DND-41 (cell line): ENCODE results near the gene GTPBP2.
"Not testable (repeated sequence)": the region's sequence is repeated elsewhere in the genome, so short reads cannot be mapped to it uniquely, and the experiment has no call there.

Source experiments
- ATAC-seq: fragments of 200-7000 bp; cut with Tn5 transposase; 3 replicates; pipeline ENCODE4 v1.9.1; 2021; ENCODE audit warnings: low read depth; ENCODE audit not compliant: insufficient read depth
- DNase-seq: peaks from one replicate; pipeline ENCODE4 v3.0.0-alpha.2; 2020
- H2AFZ ChIP-seq: 2 replicates; pipeline ENCODE4 v1.6.0; 2012; ENCODE audit warnings: low read depth, low read length
- H3K27ac ChIP-seq: 2 replicates; pipeline ENCODE4 v1.5.1; 2012; ENCODE audit warnings: low read length, inconsistent platforms
- H3K27me3 ChIP-seq: fragments of 200-600 bp; sonication (generic); 2 replicates; pipeline ENCODE4 v1.6.0; 2012; ENCODE audit warnings: low read length, mild to moderate bottlenecking, inconsistent platforms; ENCODE audit not compliant: insufficient read depth, poor library complexity
- H3K36me3 ChIP-seq: 2 replicates; pipeline ENCODE4 v1.5.1; 2012; ENCODE audit warnings: low read length, inconsistent platforms; ENCODE audit not compliant: insufficient read depth
- H3K4me1 ChIP-seq: 2 replicates; pipeline ENCODE4 v1.5.1; 2012; ENCODE audit warnings: mild to moderate bottlenecking, low read length; ENCODE audit not compliant: insufficient read depth
- H3K4me2 ChIP-seq: 2 replicates; pipeline ENCODE4 v1.6.0; 2012; ENCODE audit warnings: mild to moderate bottlenecking, moderate library complexity, low read length, inconsistent platforms; ENCODE audit not compliant: insufficient read depth
- H3K4me3 ChIP-seq, 2 experiments: fragments of 200-600 bp in 1 of 2; shearing (Covaris generic) in 1 of 2; 2 replicates each; pipeline ENCODE4 v1.5.1; 2012 to 2016; ENCODE audit warnings: inconsistent platforms in 2 of 2, low read length in 2 of 2, mild to moderate bottlenecking in 2 of 2, low read depth in 1 of 2, moderate library complexity in 1 of 2
- H3K79me2 ChIP-seq: 2 replicates; pipeline ENCODE4 v1.6.0; 2012; ENCODE audit warnings: low read length, inconsistent platforms; ENCODE audit not compliant: insufficient read depth
- H3K9ac ChIP-seq: 2 replicates; pipeline ENCODE4 v1.6.0; 2012; ENCODE audit warnings: low read depth, mild to moderate bottlenecking, inconsistent platforms, low read length, moderate library complexity
- H3K9me3 ChIP-seq: 2 replicates; pipeline ENCODE4 v1.5.1; 2012; ENCODE audit warnings: low read length, moderate library complexity, mild to moderate bottlenecking, inconsistent platforms; ENCODE audit not compliant: insufficient read depth, severe bottlenecking
- H4K20me1 ChIP-seq: 2 replicates; pipeline ENCODE4 v1.6.0; 2012; ENCODE audit warnings: low read length; ENCODE audit not compliant: insufficient read depth
- EZH2 ChIP-seq: IDR thresholded peaks from 3 replicates; pipeline ENCODE4 v1.6.1; 2012; ENCODE audit warnings: borderline replicate concordance, low read depth, mild to moderate bottlenecking, moderate library complexity, low read length, inconsistent platforms; ENCODE audit not compliant: severe bottlenecking
- TF ChIP-seq, protein P1 (sequence below): IDR thresholded peaks from 2 replicates; pipeline ENCODE4 v1.5.1; 2012; ENCODE audit warnings: borderline replicate concordance, low read length, moderate library complexity, mild to moderate bottlenecking; ENCODE audit not compliant: poor library complexity, severe bottlenecking; ENCODE audit errors: extremely low read depth

The GTPBP2 gene

DNA sequence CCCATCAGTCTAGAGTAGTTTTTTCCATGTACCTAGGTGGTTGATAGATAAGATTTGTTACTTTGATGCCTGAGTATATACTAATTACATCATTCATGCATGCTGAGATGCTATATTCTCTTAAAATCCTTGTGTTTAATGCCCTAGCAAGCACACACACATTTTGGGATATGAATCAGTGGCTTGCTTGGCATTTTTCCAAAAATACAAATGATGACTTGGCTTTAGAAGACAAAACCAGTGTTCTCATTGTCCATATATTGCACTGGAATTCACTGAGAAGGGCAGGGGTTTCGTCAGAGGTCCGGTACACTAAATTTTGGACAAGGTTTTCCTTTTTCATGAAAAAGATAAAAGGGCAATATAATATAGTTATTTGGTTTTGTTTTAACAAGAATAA lies 24.9 kb downstream of the GTPBP2 start:
- TF ChIP-seq, protein P1, sequence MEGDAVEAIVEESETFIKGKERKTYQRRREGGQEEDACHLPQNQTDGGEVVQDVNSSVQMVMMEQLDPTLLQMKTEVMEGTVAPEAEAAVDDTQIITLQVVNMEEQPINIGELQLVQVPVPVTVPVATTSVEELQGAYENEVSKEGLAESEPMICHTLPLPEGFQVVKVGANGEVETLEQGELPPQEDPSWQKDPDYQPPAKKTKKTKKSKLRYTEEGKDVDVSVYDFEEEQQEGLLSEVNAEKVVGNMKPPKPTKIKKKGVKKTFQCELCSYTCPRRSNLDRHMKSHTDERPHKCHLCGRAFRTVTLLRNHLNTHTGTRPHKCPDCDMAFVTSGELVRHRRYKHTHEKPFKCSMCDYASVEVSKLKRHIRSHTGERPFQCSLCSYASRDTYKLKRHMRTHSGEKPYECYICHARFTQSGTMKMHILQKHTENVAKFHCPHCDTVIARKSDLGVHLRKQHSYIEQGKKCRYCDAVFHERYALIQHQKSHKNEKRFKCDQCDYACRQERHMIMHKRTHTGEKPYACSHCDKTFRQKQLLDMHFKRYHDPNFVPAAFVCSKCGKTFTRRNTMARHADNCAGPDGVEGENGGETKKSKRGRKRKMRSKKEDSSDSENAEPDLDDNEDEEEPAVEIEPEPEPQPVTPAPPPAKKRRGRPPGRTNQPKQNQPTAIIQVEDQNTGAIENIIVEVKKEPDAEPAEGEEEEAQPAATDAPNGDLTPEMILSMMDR = no peak
- TF ChIP-seq EZH2 = no peak
- Histone ChIP-seq H3K27me3 (no peaks in the 10 kb centered on the region), H3K4me1 (no peaks in the 10 kb centered on the region), H3K79me2 (no peaks in the 10 kb centered on the region), H3K9me3 (no peaks in the 10 kb centered on the region), H3K36me3 (peaks cover 86% of the 10 kb centered on the region), H2AFZ (no peak overlapping the region), H4K20me1 (no peaks in the 10 kb centered on the region), H3K9ac (no peak overlapping the region), H3K4me3 (no peak overlapping the region), H3K27ac (no peak overlapping the region), H3K4me2 (no peak overlapping the region)
- ATAC-seq (no peak), DNase-seq (no peak)

- no peaks in the 10 kb centered on the region for H3K4me1 ChIP-seq
- DNase-seq (no peak), ATAC-seq (no peak)
- peaks cover 2% of the 10 kb centered on the region; the same call in 1 of the 2 replicates for H3K79me2 ChIP-seq
- H2AFZ ChIP-seq = no peak overlapping the region
- H3K9ac ChIP-seq = no peak overlapping the region
- H3K36me3 ChIP-seq = peaks cover 77% of the 10 kb centered on the region
- no peak for TF ChIP-seq EZH2
- TF ChIP-seq, protein P1 = no peak
- H3K27me3 ChIP-seq = no peaks in the 10 kb centered on the region
- H3K27ac ChIP-seq = no peak overlapping the region
- H3K4me2 ChIP-seq = no peak overlapping the region
- no peaks in the 10 kb centered on the region for H3K9me3 ChIP-seq
- no peak overlapping the region for H3K4me3 ChIP-seq
- no peaks in the 10 kb centered on the region for H4K20me1 ChIP-seq
Observed at GRCh38 chr6:43600595-43600994, 28.5 kb downstream of the GTPBP2 start.

DNA sequence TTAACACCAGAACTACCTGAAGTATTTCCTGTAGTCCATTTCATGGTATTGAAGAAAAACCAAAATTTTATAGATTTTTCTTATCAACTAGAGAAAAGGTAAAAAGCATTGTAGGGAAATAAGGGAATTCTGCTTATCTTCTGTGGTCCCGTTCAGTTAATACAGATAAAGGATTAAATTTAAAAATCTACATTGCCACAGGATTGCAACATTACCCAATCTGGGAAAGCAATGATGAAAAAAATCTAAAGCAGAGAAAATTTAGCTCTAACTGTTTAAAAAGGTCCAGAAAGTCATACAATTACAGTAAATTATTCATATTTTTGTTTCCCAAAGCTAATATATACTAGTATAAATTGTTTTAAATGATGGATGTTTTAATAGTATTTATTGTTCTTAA lies 35.1 kb downstream of the GTPBP2 start:
- TF ChIP-seq, protein P1 = no peak
- TF ChIP-seq EZH2 = no peak
- no peak for ATAC-seq
- Histone ChIP-seq H3K4me3 (no peak overlapping the region), H3K4me2 (no peak overlapping the region), H3K9me3 (no peaks in the 10 kb centered on the region), H3K79me2 (peaks cover 17% of the 10 kb centered on the region; the same call in 1 of the 2 replicates), H2AFZ (no peak overlapping the region), H3K4me1 (no peaks in the 10 kb centered on the region), H3K36me3 (peaks cover 64% of the 10 kb centered on the region), H3K9ac (no peak overlapping the region), H4K20me1 (no peaks in the 10 kb centered on the region), H3K27me3 (no peaks in the 10 kb centered on the region), H3K27ac (no peak overlapping the region)
- no peak for DNase-seq

DNA sequence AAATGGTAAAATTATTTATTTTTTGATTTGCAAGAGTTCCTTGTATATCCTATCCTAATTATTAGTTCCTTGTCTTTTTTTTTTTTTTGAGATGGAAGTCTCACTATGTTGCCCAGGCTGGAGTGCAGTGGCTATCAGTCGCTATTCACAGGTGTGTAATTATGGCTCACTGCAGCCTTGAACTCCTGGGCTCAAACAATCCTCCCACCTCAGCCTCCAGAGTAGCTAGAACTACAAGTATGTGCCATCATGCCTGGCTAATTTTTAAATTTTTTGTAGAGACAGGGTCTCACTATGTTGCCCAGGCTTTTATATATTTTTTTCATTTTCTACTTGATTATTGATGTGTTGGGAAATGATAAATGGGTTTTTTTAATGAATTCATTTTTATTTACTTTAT lies 39.5 kb downstream of the GTPBP2 start:
- Histone ChIP-seq H3K36me3 (peaks cover 83% of the 10 kb centered on the region), H3K79me2 (peaks cover 20% of the 10 kb centered on the region; the same call in 1 of the 2 replicates)
- not testable (repeated sequence) for H3K27me3 ChIP-seq, H3K4me1 ChIP-seq, H3K4me3 ChIP-seq, DNase-seq, H4K20me1 ChIP-seq, H3K9ac ChIP-seq, H3K4me2 ChIP-seq, ATAC-seq, H2AFZ ChIP-seq, H3K27ac ChIP-seq, H3K9me3 ChIP-seq
